Prostate gland (tissue), 2 donors: ENCODE results near the gene CCDC39. TPM values are rescaled to one million over a fixed set of nuclear protein-coding genes. Genes with fewer than 3 reads are reported as not detected.

Experiments
- small RNA-seq, 2 donors: library from RNA; depleted of rRNA; stranded (forward); fragments of <200 nt; gene quantifications; one replicate each; pipeline ENCODE3, GENCODE V24; 2016
- total RNA-seq, 2 donors: library from RNA; depleted of rRNA; stranded (reverse); fragments of >200 nt; gene quantifications; one replicate each; pipeline ENCODE4 v1.1.0, GENCODE V29; 2016

The CCDC39 gene
- total RNA-seq, 2 donors from 2014 or later = 3.0 TPM; not detected in 1

Small RNAs within 50 kb of the gene (small RNA-seq; reads per million reads assigned to genes)
- gene AC068298.1 (0 reads per million in 2 donors), gene RNU6-486P (0 reads per million in 2 donors)

Other genes starting within 250 kb of the CCDC39 start
- gene TTC14, start 77.3 kb downstream of the CCDC39 start, total RNA-seq = 10 to 100 TPM; 40.5 to 78.7 TPM
- gene FXR1, start 233.2 kb upstream of the CCDC39 start, total RNA-seq = 100 to 1,000 TPM in 1 of 2 donors, 10 to 100 TPM in 1; 80.2 to 114 TPM